GM18517 (cell line): ENCODE measurements around the gene NAALADL2.
A peak's percentile ranks its signal among the peaks of the same experiment; 100 is the strongest.
"Not testable (repeated sequence)": the region's sequence is repeated elsewhere in the genome, so short reads cannot be mapped to it uniquely, and the experiment has no call there.

Experiments
- ATAC-seq: cut with Tn5 transposase; IDR thresholded peaks from one replicate; pipeline ENCODE4 v1.9.1; 2021; ENCODE audit warnings: mild to moderate bottlenecking, moderate library complexity; ENCODE audit not compliant: unreplicated experiment

Gene NAALADL2

GRCh38 chr3:175460849-175461399 lies 601.8 kb downstream of the NAALADL2 start:
- ATAC-seq = not testable (repeated sequence)

GRCh38 chr3:175464362-175464761 lies 605.2 kb downstream of the NAALADL2 start:
- no peak for ATAC-seq

DNA sequence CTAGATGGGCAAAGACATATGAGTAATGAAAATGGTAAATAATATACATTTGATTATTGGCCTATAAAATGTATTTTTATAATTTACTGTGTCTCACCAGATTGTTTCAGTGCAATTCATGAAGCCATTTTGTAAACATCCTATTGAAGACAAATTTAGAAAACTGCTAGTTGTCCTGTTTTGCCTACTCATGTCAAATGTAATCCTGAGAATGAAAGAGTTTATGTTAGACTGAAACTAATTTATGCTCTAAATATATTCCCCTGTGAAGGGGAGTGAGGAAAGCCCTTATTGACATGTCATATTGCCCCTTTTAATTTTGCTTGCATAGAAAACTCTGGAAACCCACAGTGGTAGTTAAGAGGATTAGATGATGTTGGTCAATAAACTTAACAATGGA lies 610.0 kb downstream of the NAALADL2 start:
- no peak for ATAC-seq

DNA sequence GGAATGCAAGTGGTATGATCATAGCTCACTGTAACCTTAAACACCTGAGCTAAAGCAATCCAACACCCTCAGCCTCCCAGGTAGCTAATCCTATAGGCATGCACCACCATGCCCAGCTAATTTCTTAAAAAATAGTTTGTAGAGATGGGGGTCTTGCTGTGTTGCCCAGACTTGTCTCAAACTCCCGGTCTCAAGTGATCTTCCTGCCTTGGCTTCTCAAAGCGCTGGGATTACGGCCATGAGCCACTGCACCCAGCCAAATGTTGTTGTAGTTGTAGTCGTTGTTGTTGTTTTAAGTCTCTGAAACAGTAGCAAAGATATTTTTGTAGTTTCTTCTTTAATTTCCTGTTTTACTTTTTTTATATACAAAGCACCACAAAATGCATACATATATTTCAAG lies 616.6 kb downstream of the NAALADL2 start:
- no peak for ATAC-seq

- no peak for ATAC-seq
Observed at GRCh38 chr3:175476489-175476888, 617.4 kb downstream of the NAALADL2 start.

GRCh38 chr3:175477651-175478224 lies 618.6 kb downstream of the NAALADL2 start:
- peak; percentile 97 for ATAC-seq

DNA sequence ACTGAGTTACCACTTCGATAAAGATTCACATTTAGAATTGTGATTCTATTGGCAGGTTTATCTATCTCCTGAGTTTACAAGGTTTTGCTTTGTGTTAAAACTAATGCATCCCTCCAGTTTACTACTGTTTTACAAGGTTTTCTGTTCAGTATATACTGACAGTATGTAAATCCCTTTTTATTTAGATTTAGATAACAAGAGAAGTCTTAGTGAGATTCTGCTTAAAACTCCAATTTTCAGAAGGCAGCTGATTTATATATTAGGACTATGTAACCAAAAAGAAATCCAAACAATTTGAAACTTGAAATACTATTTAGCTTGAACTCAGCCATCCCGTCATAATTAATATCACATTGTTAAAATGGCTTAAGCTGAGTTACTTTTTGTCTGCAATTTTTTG lies 619.2 kb downstream of the NAALADL2 start:
- no peak for ATAC-seq

GRCh38 chr3:175479175-175479574 lies 620.0 kb downstream of the NAALADL2 start:
- ATAC-seq = no peak

GRCh38 chr3:175479800-175480199 lies 620.7 kb downstream of the NAALADL2 start:
- no peak for ATAC-seq

DNA sequence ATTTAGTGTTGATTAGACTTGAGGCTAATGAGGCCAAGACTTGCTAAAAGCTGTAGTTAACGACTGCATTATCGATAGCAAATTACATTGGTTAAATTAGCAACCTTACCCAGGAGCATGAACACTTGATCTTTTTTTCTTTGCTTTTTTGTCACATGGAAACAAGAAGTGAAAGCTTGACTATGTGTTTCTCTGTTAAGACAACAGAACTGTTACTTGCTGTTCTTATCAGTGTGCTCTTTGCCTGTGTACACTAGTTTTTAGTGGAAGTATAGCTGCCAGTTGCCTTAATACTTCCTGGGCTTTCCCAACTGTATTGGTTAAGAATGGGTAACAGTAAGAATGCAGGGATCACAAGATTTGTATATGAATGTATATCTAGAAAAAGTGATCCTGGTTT lies 625.5 kb downstream of the NAALADL2 start:
- peak; percentile 49 for ATAC-seq

DNA sequence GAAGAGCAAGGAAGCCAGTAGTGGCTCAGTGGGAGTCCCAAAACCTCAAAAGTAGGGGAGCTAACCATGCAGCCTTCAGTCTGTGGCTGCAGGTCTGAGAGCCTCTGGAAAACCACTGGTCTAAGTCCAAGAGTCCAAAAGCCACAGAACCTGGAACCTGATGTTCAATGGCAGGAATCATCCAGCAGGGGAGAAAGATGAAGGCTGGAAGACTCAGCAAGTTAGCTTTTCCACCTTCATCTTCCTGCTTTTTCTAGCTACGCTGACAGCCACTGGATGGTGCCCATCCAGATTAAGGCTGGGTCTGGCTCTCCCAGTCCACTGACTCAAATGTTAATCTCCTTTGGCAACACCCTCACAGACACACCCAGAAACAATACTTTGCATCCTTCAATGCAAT lies 626.3 kb downstream of the NAALADL2 start:
- no peak for ATAC-seq

DNA sequence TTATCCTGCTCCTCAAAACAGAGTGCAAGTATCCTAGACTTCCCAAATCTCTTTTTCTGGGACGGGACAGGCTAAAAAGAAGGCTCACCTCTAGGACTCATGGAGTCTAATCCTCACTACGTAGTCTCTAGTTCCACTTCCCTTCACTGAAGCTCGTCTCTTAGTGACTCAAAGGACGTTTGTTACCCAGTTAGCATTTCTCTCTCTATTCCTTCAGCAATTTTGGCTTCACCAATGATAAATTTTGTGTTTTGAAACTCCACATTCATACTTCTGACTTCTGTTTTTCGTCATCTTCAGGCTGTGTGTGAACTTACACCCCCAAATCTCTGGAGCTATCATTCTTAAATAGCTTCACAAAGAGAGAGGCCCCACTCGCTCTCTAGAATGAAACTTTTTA lies 627.1 kb downstream of the NAALADL2 start:
- peak; percentile 39 for ATAC-seq

DNA sequence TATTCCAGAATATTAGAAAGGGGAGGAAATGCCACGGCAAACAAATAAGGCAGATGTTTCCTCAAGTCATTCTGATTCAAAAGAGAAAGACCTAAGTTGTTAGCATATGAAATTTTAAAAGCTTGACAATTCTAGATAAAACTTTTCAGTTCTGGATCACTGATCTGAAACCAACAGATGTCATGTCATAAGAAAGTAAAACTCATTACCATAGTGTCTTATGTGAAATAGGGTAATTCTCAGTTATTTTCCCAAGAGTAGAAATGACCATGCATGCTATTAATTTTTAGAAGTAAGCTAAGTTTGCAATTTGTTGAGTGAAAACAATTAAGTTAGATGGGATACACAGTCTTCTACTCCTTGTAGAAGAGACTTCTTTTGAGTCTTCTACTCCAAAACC lies 630.3 kb downstream of the NAALADL2 start:
- ATAC-seq = peak; percentile 78

DNA sequence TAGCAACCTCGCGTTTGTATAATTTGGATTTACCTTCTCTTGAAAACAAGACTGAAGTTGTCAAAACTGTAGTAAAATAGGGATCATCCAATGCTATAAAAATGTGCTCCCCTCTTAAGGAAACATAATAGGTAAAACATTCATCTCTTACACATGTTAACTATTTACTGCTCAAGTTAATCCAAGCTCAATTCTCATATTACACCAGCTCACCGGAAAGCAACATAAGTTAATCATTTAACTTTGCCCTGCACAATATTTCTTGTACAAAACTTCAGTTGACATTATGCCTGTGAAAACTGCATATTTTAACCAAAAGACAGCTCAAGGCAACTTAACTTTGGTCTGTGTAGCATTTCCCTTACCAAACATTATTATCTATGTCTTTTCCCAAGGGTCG lies 634.2 kb downstream of the NAALADL2 start:
- no peak for ATAC-seq

- ATAC-seq = peak; percentile 96
Observed at GRCh38 chr3:175495331-175495730, 636.2 kb downstream of the NAALADL2 start.

GRCh38 chr3:175502155-175502554 lies 643.0 kb downstream of the NAALADL2 start:
- ATAC-seq = no peak

DNA sequence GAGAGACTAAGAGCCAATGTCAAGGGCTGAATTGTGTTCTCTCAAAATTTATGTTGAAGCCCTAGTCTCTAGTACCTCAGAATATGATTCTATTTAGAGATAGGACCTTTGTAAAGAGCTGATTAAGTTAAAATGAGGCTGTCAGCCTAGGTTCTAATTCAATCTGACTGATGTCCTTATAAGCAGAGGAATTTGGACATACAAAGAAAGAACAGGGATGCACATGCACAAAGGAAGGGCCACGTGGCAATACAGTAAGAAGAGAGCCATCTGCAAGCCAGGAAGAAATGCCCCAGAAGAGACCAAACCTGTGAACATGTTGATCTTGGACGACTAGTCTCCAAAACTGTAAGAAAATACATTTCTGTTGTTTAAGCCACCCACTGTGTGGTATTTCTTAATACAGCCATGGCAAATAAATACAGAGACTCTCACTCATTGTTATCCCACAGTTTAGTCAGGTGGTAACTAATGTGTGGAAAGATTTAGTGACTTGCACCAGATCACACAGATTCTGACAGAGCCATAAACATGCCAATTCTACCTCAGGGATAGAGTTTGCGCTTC lies 652.2 kb downstream of the NAALADL2 start:
- ATAC-seq = no peak

- no peak for ATAC-seq
Observed at GRCh38 chr3:175512700-175513099, 653.6 kb downstream of the NAALADL2 start.

- peak; percentile 96 for ATAC-seq
Observed at GRCh38 chr3:175518459-175518858, 659.3 kb downstream of the NAALADL2 start.

- no peak for ATAC-seq
Observed at GRCh38 chr3:175521406-175521805, 662.3 kb downstream of the NAALADL2 start.

GRCh38 chr3:175526191-175526590 lies 667.1 kb downstream of the NAALADL2 start:
- no peak for ATAC-seq

GRCh38 chr3:175526609-175527280 lies 667.6 kb downstream of the NAALADL2 start:
- ATAC-seq = no peak
